Renal cortex interstitium (tissue), 11 donors: Measurements from ENCODE around the gene KLHL2. TPM values are rescaled to one million over a fixed set of nuclear protein-coding genes. Genes with fewer than 3 reads are reported as not detected.
"Not testable (repeated sequence)": the region's sequence is repeated elsewhere in the genome, so short reads cannot be mapped to it uniquely, and the experiment has no call there.

ENCODE experiments used
- DNase-seq, 11 donors: peaks; one replicate each; pipeline ENCODE4 v3.0.0-alpha.2; 2013; ENCODE audit warnings: low read depth in 9 of 11, low spot score in 4 of 11; ENCODE audit errors: extremely low read depth in 1 of 11
- polyA plus RNA-seq, 3 donors: library from polyadenylated mRNA; unstranded; fragments of 120-200 nt; gene quantifications; one replicate each; pipeline ENCODE4 v1.2.1, GENCODE V29; 2013; ENCODE audit not compliant: insufficient read length in 3 of 3

KLHL2 gene
- polyA plus RNA-seq, 3 donors, result 17.9 to 22.8 (median 22.3) TPM

GRCh38 chr4:165263466-165263865, 56.1 kb downstream of the KLHL2 start:
- not testable (repeated sequence) for DNase-seq

GRCh38 chr4:165269931-165270330, 62.6 kb downstream of the KLHL2 start:
- DNase-seq, result not testable (repeated sequence)

GRCh38 chr4:165273443-165273842, 66.1 kb downstream of the KLHL2 start:
- not testable (repeated sequence) for DNase-seq

GRCh38 chr4:165275357-165275756, 68.0 kb downstream of the KLHL2 start:
- not testable (repeated sequence) for DNase-seq

- DNase-seq, result not testable (repeated sequence)
These were observed 72.2 kb downstream of the KLHL2 start for GRCh38 chr4:165279531-165279930.

GRCh38 chr4:165284697-165285096, 77.3 kb downstream of the KLHL2 start:
- not testable (repeated sequence) for DNase-seq

GRCh38 chr4:165286619-165287340, 79.4 kb downstream of the KLHL2 start:
- not testable (repeated sequence) for DNase-seq

GRCh38 chr4:165288226-165288625, 80.9 kb downstream of the KLHL2 start:
- DNase-seq, result no peak

GRCh38 chr4:165288639-165289422, 81.5 kb downstream of the KLHL2 start:
- no peak for DNase-seq

- no peak for DNase-seq
These were observed 82.0 kb downstream of the KLHL2 start for GRCh38 chr4:165289423-165289785.

- no peak for DNase-seq
These were observed 85.7 kb downstream of the KLHL2 start for GRCh38 chr4:165293061-165293460.

DNA sequence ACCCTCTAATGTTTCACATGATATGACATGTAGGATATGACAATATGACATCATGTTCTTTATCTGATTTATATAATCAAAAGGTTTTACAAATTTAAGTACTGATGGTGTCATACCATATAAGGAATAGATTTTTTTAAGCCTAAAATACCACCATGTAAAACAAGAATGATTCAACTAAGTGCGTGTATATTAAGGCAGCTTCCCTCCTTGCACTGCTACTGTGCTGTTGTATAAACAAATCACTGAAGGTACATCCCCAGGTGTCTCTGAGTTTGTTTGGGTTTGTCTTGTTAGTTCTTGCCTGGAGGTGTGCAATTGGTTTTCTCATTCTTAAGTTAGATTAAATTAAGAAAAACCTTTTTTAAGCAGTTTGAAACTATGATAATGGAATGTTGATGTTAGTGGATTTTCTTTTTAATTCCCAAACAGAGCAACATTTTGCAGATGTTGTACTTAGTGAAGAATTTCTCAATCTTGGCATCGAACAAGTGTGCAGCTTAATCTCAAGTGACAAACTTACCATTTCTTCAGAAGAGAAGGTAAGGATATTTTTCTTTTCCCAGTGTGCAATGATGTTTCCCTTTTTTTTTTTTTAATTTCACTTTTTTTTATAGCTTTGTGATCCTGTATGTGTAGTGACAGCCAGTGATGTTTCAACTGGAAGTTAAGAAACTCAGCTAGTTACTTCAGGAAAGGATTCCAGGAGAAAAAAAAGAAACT, 86.7 kb downstream of the KLHL2 start:
- DNase-seq, result no peak

GRCh38 chr4:165294907-165295306, 87.5 kb downstream of the KLHL2 start:
- DNase-seq, result peak in 2 of 11 donors; percentile 2 to 11

DNA sequence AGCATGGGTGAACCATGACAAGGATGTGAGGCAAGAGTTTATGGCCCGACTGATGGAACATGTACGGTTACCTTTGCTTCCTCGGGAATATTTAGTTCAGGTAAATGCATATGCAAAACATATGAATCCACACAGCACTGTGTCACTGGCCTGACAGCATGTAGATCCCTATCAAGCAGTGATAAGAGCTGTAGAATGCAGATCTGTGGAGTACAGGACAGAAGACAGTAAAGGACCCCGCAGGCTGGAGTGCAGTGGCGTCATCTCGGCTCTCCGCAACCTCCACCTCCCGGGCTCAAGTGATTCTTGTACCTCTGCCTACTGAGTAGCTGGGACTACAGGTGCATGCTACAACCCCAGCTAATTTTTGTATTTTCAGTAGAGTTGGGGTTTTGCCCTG, 90.3 kb downstream of the KLHL2 start:
- DNase-seq, result no peak

- DNase-seq, result no peak
These were observed 92.2 kb downstream of the KLHL2 start for GRCh38 chr4:165299399-165300060.

DNA sequence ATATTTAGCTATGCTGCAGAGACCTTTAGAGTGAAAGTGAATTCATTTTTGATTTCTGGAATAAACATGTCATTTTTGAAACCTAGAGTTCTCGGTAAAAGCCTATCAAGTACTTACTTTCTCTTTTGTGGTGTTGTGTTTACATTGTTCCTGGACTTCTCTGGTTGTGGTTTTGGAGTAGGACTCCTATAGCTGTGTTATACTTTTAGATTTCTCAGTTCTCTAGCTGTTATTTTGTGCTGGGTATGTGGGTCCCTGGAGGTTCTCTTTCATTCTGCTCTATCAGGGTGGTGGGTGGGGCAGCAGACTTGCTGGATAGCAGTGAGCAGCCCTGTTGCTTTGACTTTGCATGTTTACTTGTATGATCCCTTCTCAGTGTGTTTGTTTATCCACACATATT, 94.5 kb downstream of the KLHL2 start:
- DNase-seq, result no peak

- no peak for DNase-seq
These were observed 95.3 kb downstream of the KLHL2 start for GRCh38 chr4:165302658-165303057.

DNA sequence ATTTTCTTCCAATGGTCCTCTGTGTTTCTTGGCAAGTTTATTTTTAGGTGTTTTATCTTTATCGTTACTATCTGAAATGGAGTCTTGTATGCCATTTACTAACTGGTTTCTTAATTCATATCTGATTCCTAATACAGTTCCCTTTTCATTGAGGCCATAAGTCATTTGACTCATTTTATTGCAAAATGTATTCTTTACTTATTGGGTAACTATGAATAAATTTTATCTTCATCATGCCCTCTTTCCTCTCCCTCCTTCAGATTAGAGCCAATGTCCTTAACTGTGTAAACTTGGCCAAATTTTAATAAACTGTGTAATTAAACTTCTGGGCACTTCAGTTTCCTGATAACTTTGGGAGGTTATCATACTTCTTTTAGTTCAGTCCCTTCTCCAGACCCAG, 100.8 kb downstream of the KLHL2 start:
- DNase-seq, result no peak

DNA sequence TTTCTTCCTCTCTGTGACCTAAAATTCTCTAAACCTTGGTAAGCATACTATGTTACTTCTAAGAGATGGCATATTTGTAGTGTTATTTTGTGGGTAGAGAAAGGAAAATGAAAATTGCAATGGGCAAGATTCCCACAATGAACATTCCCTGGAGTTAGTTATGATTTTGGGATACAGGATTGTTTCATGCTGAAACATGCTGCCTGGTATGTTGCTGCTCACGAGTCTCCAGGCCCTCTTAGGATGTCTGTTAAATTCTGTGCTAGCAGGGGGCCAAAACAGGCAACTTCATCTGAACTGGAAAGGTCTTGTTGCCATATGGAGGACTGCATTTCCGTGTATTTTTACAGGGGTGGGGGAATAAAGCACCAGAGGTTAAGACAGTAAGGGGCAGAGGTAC, 101.2 kb downstream of the KLHL2 start:
- DNase-seq, result no peak
